ENCODE results near the gene ZNF275.
A peak's percentile ranks its signal among the peaks of the same experiment; 100 is the strongest.
"Not testable (repeated sequence)": the region's sequence is repeated elsewhere in the genome, so short reads cannot be mapped to it uniquely, and the experiment has no call there.

Gene ZNF275, protein sequence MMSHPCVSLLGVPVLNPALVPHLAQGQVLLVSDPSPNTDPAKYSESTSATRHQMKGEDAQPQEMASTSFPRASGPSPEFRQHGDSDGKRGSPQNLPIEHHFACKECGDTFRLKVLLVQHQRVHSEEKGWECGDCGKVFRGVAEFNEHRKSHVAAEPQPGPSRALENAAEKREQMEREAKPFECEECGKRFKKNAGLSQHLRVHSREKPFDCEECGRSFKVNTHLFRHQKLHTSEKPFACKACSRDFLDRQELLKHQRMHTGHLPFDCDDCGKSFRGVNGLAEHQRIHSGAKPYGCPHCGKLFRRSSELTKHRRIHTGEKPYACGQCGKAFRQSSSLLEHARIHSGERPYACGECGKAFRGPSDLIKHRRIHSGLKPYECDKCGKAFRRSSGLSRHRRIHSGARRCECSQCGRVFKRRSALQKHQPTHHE

GRCh38 chrX:153333821-153334653 lies at the start of gene ZNF275:
Gene ZNF275, plus strand, starts transcription at chrX:153334153. Its CDS starts 2,527 bp downstream, at chrX:153336680.
- peak; percentile 70 for DNase-seq

- DNase-seq: not testable (repeated sequence)
These were observed 48.3 kb upstream of the ZNF275 start for GRCh38 chrX:153285678-153286077.

DNA sequence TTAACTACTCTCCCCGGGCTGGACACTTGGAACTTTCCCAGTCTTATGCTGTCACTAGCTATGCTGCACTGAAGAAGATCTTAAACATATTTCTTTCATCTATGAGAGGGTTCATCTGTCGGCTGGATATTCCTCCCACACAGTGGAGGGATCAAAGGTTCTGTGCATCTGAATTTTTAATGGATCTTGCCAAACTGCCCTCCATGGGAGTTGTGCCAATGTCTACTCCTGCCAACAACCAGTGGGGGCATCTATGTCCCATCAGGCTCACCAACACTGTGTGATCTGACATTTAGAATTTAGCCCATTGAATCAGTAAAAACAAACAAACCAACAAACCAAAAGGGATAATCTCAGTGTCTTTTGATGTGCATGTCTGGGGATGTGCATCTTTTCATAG lies 45.1 kb upstream of the ZNF275 start:
- DNase-seq: not testable (repeated sequence)

- not testable (repeated sequence) for DNase-seq
These were observed 40.4 kb upstream of the ZNF275 start for GRCh38 chrX:153293485-153294071.

DNA sequence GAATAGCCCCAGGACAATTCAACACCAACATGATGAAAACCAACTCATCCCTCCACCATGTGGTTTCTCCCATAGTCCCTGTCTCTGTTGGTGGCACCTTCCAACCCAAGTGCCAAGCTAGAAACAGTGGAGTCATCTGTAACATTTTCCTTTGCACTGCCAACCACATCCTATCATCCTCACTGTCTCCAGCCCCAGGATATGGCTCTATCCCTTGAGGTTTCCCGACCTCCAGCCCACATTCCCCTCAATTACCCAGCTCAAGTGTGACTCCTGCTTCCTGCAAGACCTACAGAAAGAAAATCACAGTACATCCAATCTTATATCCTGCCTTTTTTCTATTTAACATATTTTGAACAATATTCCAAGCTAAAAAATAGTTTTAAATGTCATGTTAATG lies 36.6 kb upstream of the ZNF275 start:
- DNase-seq: no peak

DNA sequence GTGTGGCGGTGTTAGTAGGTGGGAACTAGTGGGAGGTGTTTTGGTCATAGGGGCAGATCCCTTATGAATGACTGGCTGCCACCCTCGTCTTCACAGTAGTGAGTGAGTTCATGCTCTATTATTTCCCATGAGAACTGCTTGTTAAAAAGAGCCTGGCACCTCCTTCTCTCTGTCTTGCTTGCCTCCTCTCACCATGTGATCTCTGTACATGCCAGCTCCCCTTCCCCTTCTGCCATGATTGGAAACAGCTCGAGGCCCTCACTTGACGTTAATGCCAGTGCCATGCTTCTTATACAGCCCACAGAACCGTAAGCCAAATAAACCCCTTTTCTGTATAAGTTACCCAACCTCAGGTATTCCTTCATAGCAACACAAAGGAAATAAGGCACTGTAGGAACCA lies 34.1 kb upstream of the ZNF275 start:
- no peak for DNase-seq

- no peak for DNase-seq
These were observed 32.2 kb upstream of the ZNF275 start for GRCh38 chrX:153301746-153302145.

- DNase-seq: no peak
These were observed 31.2 kb upstream of the ZNF275 start for GRCh38 chrX:153302796-153303195.

DNA sequence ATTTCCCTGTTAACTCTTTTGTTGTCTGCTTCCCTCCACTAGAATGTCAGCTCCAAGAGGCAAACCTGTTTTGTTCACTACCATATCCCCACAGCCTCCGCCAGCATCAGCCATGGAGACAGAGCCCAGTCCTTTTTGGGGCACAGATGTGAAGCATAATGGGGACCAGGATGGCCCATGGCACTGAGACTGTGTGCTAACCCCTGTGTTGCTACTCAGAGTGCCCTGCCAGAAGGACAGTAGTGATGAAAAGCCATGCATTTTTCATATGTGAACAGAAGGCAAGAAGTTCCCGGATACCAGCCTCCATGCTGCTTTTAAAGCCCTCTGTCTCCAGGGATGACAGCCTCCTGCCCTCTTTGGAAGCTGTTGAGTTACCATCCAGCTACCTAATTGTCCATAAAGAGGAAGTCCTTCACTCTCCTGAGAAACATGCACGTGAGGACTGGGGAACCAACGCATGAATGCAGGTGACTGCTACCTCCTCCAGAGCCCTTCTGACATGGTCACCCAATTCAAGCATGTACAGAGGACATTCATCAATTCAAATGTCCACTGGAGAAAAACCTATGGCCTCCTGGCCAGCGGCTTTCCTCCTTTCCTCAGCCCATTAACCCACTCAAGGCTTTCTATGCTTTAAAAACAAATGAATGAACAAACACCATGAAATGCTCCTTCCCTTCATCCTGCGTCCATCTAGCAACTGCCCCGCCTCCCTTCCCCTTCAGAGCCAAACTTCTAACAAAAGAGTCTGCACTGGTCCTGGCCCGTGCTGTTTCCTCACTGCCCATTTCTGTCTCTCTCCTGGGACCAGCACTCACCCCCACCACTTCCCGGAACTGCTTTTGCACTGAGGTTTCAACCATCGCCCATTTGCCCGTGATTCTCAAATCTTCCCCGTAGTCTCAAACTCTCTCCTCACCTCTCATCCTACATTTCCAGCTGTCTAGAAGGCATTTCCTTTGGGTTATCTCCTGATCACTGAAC lies 30.4 kb upstream of the ZNF275 start:
- no peak for DNase-seq

GRCh38 chrX:153304988-153305736 lies 28.8 kb upstream of the ZNF275 start:
- DNase-seq: no peak

DNA sequence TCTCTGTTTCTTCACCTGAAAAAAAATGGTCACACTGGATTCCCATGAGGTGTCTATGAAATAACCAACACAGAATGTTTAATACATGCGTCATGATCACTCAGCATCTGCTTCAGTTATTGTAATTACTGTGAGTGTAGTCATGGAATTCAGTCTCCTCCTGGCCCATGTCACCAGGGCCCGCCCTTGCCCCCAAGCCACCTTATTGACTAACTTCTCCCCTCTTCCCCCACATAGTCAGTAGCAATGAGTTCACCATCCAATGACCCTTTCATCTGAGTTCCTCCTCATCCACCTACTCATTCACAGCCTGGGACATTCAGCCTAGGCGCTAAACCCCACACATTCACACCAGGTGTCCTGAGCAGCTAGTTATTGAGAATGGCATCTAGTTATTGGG lies 28.0 kb upstream of the ZNF275 start:
- DNase-seq: no peak

- DNase-seq: no peak
These were observed 27.3 kb upstream of the ZNF275 start for GRCh38 chrX:153306527-153307115.

- no peak for DNase-seq
These were observed 26.4 kb upstream of the ZNF275 start for GRCh38 chrX:153307276-153308178.

- DNase-seq: no peak
These were observed 23.1 kb upstream of the ZNF275 start for GRCh38 chrX:153310901-153311300.

- DNase-seq: no peak
These were observed 21.9 kb upstream of the ZNF275 start for GRCh38 chrX:153312041-153312440.

GRCh38 chrX:153312842-153313241 lies 21.1 kb upstream of the ZNF275 start:
- no peak for DNase-seq

DNA sequence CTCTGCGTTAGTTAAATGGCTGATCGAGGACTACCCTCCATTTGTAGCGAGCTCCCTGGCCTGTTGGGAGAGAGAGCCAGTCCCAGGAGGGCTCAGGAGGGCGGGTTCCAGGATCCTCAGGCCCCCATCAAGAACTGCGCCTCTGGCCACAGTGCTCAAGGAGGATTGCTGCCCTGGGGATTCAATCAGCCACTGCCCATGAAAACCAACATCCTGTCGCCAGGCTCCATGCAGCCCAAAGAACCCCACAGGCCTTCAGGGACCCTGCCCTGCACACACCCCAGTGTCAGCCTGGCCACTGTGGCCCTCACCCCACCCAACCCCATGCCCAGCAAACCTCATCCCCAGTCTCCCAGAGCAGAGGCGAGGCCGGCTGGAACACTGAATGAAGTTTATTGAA lies 16.6 kb upstream of the ZNF275 start:
- no peak for DNase-seq

GRCh38 chrX:153317996-153318722 lies 15.8 kb upstream of the ZNF275 start:
- no peak for DNase-seq

GRCh38 chrX:153318811-153319210 lies 15.1 kb upstream of the ZNF275 start:
- DNase-seq: no peak

All from activated CD4-positive, alpha-beta T cell treated with anti-CD3 and anti-CD28 coated beads for 1 hour (primary cell).